Gastroesophageal sphincter (tissue), 4 donors: Measurements from ENCODE around the gene TEX264. TPM values are rescaled to one million over a fixed set of nuclear protein-coding genes. Genes with fewer than 3 reads are reported as not detected.

Source experiments
- ATAC-seq: fragments of 150-250 bp; one replicate; pipeline ENCODE4 v1.9.1; 2016; ENCODE audit warnings: mild to moderate bottlenecking, moderate library complexity
- H3K27ac ChIP-seq, 4 donors: fragments of 200-600 bp; sonication (generic) in 3 of 4; 1 replicate in 3 of 4; 2 replicates in 1 of 4; pipeline ENCODE4 v1.5.1; 2016 to 2019
- H3K27me3 ChIP-seq: fragments of 200-600 bp; sonication (generic); one replicate; pipeline ENCODE4 v1.5.1; 2019
- H3K36me3 ChIP-seq, 2 donors: fragments of 200-600 bp; sonication (generic); one replicate each; pipeline ENCODE4 v1.5.1; 2019; ENCODE audit warnings: control low read depth in 1 of 2
- H3K4me1 ChIP-seq, 3 donors: fragments of 200-600 bp; sonication (generic); 1 replicate in 2 of 3; 2 replicates in 1 of 3; pipeline ENCODE4 v1.5.1; 2016 to 2019; ENCODE audit warnings: control low read depth in 2 of 3
- H3K4me3 ChIP-seq, 2 donors: fragments of 200-600 bp; sonication (generic); one replicate each; pipeline ENCODE4 v1.5.1; 2019; ENCODE audit warnings: mild to moderate bottlenecking in 1 of 2, moderate library complexity in 1 of 2
- H3K9me3 ChIP-seq, 3 donors: fragments of 200-600 bp; sonication (generic); one replicate each; pipeline ENCODE4 v1.5.1; 2017 to 2019; ENCODE audit warnings: control low read depth in 2 of 3
- EP300 ChIP-seq: sonication (generic); formaldehyde crosslinking; IDR thresholded peaks from one replicate; pipeline ENCODE4 v1.6.1; 2017; ENCODE audit warnings: antibody characterized with exemption, mild to moderate bottlenecking
- POLR2A ChIP-seq, 2 donors: fragments of 450-650 bp; IDR thresholded peaks; one replicate each; pipeline ENCODE4 v1.6.1; 2017; ENCODE audit warnings: antibody characterized with exemption in 2 of 2, mild to moderate bottlenecking in 2 of 2, moderate library complexity in 1 of 2
- POLR2AphosphoS5 ChIP-seq: sonication (generic); formaldehyde crosslinking; IDR thresholded peaks from one replicate; pipeline ENCODE4 v1.6.1; 2017; ENCODE audit warnings: antibody characterized with exemption
- WGBS, 2 donors: methylation state at CpG; one replicate each; pipeline ENCODE4 v1.1.5; 2018; ENCODE audit warnings: low coverage in 1 of 2; 5-methylcytosine and 5-hydroxymethylcytosine counted together
- total RNA-seq, 4 donors: library from RNA; depleted of rRNA; stranded (reverse); fragments of >200 nt; gene quantifications; one replicate each; pipeline ENCODE4 v1.1.0, GENCODE V29; 2016
- TF ChIP-seq, protein P1 (sequence below), 4 experiments: fragments of 200-600 bp in 2 of 4; fragments of 450-650 bp in 2 of 4; sonication (generic) in 1 of 4; IDR thresholded peaks; one replicate each; pipeline ENCODE4 v1.5.1; 2017 to 2019; ENCODE audit warnings: antibody characterized with exemption in 4 of 4, mild to moderate bottlenecking in 2 of 4, moderate library complexity in 2 of 4

Gene TEX264
- total RNA-seq, 4 donors from 2014 or later: 43.9 to 67.5 (median 51.4) TPM

DNA sequence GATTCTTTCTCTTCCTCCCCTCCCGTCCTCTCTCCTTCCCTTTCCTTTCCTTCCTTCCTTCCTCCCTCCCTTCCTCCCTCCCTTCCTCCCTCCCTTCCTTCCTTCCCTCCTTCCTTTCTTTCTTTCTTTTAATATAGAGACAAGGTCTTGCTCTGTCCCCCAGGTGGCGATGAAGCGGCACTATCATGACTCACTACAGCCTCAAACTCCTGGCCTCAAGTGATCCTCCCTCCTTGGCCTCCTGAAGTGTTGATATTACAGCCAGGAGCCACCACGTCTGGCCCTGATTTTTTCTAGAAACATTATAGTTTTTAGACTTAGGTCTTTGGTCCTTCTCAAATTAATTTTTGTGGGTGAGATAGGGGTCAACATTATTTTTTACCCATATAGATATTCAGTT is 51.3 kb downstream of the TEX264 start:
- Histone ChIP-seq H3K4me3 (no peak overlapping the region), H3K4me1 (no peaks in the 10 kb centered on the region), H3K36me3 (no peaks in the 10 kb centered on the region), H3K27ac (no peak overlapping the region), H3K27me3 (peaks cover 27% of the 10 kb centered on the region), H3K9me3 (no peaks in the 10 kb centered on the region)
- WGBS, 2 donors: 59 to 61% methylated on average over 3 to 4 of the region's 4 CpGs
- no peak for TF ChIP-seq EP300
- ATAC-seq: no peak

DNA sequence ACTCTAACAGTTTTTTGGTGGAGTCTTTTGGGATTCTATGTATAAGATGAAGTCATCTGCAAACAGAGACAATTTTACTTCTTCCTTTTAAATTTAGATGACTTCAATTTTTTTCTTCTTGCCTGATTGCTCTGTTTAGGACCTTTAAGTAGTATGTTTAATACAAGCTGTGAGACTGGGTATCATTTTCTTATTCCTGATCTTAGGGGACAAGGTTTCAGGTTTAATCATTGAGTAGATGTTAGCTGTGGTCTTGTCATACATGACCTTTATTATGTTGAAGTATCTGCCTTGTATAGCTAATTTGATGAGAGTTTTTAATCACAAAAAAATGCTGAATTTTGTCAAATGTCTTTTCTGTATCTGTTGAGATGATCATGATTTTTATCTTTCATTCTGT is 56.4 kb downstream of the TEX264 start:
- no peaks in the 10 kb centered on the region for H3K36me3 ChIP-seq
- TF ChIP-seq, protein P1, sequence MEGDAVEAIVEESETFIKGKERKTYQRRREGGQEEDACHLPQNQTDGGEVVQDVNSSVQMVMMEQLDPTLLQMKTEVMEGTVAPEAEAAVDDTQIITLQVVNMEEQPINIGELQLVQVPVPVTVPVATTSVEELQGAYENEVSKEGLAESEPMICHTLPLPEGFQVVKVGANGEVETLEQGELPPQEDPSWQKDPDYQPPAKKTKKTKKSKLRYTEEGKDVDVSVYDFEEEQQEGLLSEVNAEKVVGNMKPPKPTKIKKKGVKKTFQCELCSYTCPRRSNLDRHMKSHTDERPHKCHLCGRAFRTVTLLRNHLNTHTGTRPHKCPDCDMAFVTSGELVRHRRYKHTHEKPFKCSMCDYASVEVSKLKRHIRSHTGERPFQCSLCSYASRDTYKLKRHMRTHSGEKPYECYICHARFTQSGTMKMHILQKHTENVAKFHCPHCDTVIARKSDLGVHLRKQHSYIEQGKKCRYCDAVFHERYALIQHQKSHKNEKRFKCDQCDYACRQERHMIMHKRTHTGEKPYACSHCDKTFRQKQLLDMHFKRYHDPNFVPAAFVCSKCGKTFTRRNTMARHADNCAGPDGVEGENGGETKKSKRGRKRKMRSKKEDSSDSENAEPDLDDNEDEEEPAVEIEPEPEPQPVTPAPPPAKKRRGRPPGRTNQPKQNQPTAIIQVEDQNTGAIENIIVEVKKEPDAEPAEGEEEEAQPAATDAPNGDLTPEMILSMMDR (IDR thresholded peaks at IDR 0.05): no peak
- TF ChIP-seq POLR2A (IDR thresholded peaks at IDR 0.05): no peak
- no peak for TF ChIP-seq EP300
- TF ChIP-seq POLR2AphosphoS5: no peak
- no peak for ATAC-seq

DNA sequence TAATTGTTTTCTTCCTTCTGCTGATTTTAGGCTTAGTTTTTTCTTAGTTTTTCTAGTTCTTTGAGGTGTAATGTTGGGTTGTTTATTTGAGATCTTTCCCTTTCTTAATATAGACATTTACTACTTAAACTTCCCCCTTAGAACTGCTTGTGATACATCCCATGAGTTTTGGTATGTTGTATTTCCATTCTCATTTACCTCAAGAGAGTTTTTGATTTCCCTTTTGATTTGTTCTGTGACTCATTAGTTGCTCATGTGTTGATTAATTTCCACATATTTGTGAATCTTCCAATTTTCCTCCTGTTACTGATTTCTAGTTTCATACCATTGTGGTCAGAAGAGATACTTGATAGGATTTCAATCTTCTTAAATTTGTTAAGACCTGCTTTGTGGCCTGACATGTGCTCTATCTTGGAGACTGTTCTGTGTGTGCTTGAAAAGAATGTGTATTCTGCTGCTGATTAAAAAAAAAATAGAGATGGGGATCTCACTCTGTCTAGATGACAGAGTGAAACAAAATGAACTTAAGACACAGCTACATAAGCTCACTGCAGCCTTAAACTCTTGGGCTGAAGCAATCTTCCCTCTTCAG is 58.1 kb downstream of the TEX264 start:
- no peak overlapping the region for H3K4me3 ChIP-seq
- no peak for ATAC-seq
- no peak overlapping the region for H3K27ac ChIP-seq
- TF ChIP-seq POLR2AphosphoS5: no peak
- TF ChIP-seq POLR2A (IDR thresholded peaks at IDR 0.05): no peak
- TF ChIP-seq, protein P1 (IDR thresholded peaks at IDR 0.05): no peak
- no peak for TF ChIP-seq EP300
- H3K4me1 ChIP-seq: no peaks in the 10 kb centered on the region
- H3K27me3 ChIP-seq: peaks cover 11% of the 10 kb centered on the region
- H3K36me3 ChIP-seq: no peaks in the 10 kb centered on the region
- H3K9me3 ChIP-seq: peaks cover 0 to 10% (median 0%) of the 10 kb centered on the region in 3 donors

More for the DNA sequence above, 56.4 kb downstream of the TEX264 start:
- Histone ChIP-seq H3K9me3 (peaks cover 0 to 10% (median 0%) of the 10 kb centered on the region in 3 donors), H3K4me1 (no peaks in the 10 kb centered on the region), H3K27me3 (peaks cover 6% of the 10 kb centered on the region), H3K4me3 (no peak overlapping the region), H3K27ac (no peak overlapping the region)

- Histone ChIP-seq H3K27me3 (peaks cover 46% of the 10 kb centered on the region), H3K27ac (no peak overlapping the region), H3K4me3 (no peak overlapping the region), H3K36me3 (no peaks in the 10 kb centered on the region), H3K9me3 (peaks cover 0 to 10% (median 0%) of the 10 kb centered on the region in 3 donors), H3K4me1 (no peaks in the 10 kb centered on the region)
- no peak for ATAC-seq
- WGBS, 2 donors: 76 to 83% methylated on average over 2 to 4 of the region's 4 CpGs
- TF ChIP-seq POLR2AphosphoS5 (no peak), EP300 (no peak), POLR2A (IDR thresholded peaks at IDR 0.05) (no peak)
- TF ChIP-seq, protein P1 (IDR thresholded peaks at IDR 0.05): no peak
Observed at GRCh38 chr3:51733859-51734571, 63.0 kb downstream of the TEX264 start.

DNA sequence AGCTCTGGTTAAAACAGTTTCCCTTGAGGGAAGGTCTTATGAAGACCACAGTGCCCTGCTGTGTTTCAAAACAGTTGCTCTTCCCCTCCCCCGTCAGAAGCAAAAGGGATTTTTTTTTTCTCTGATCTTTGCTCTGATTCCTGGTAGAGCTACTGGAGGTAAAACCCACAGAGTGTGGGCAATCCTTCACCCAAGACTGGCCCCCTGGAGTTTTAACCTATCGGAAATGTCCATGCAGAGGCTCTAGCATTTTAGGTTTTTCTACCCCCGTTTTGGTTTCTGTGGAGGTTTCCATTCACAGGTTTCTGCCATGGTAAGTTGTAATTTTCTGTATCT is 63.5 kb downstream of the TEX264 start:
- Histone ChIP-seq H3K36me3 (no peaks in the 10 kb centered on the region), H3K27ac (no peak overlapping the region), H3K4me1 (no peaks in the 10 kb centered on the region), H3K4me3 (no peak overlapping the region), H3K9me3 (peaks cover 0 to 7% (median 0%) of the 10 kb centered on the region in 3 donors), H3K27me3 (peaks cover 46% of the 10 kb centered on the region)
- 9 to 19% methylated on average over 2 to 3 of the region's 3 CpGs for WGBS, 2 donors
- no peak for ATAC-seq
- TF ChIP-seq, protein P1 (IDR thresholded peaks at IDR 0.05): no peak
- TF ChIP-seq EP300: no peak
